Keratinocyte (primary cell): Measurements from ENCODE around the gene EML1. TPM values are rescaled to one million over a fixed set of nuclear protein-coding genes. Genes with fewer than 3 reads are reported as not detected.

Experiments used
- DNase-seq: peaks from one replicate; pipeline ENCODE4 v3.0.0-alpha.2; 2011; ENCODE audit warnings: low read depth, missing footprints, low spot score
- FAIRE-seq: peaks from 2 replicates; lab custom pipeline; 2011; peaks lifted over from hg19 to GRCh38; lab: Jason Lieb, UNC
- H2AFZ ChIP-seq: 2 replicates; pipeline ENCODE4 v1.6.0; 2012; ENCODE audit warnings: low read length, control low read depth, inconsistent platforms; ENCODE audit not compliant: control insufficient read depth
- H3K27ac ChIP-seq: 2 replicates; pipeline ENCODE4 v1.5.1; 2011; ENCODE audit warnings: low read length; ENCODE audit not compliant: control insufficient read depth, insufficient read depth
- H3K27me3 ChIP-seq: 3 replicates; pipeline ENCODE4 v1.6.0; 2011; ENCODE audit warnings: low read length; ENCODE audit not compliant: control insufficient read depth, insufficient read depth; ENCODE audit errors: extremely low read depth
- H3K36me3 ChIP-seq, 2 experiments: 2 replicates in 1 of 2; 3 replicates in 1 of 2; pipeline ENCODE4 v1.5.1; 2011; ENCODE audit warnings: low read length in 2 of 2, mild to moderate bottlenecking in 1 of 2; ENCODE audit not compliant: control insufficient read depth in 2 of 2, insufficient read depth in 2 of 2; ENCODE audit errors: extremely low read depth in 1 of 2
- H3K4me1 ChIP-seq: 3 replicates; pipeline ENCODE4 v1.5.1; 2011; ENCODE audit warnings: low read length; ENCODE audit not compliant: control insufficient read depth, insufficient read depth; ENCODE audit errors: extremely low read depth
- H3K4me2 ChIP-seq: 3 replicates; pipeline ENCODE4 v1.6.0; 2011; ENCODE audit warnings: low read depth, low read length; ENCODE audit not compliant: control insufficient read depth, insufficient read depth; ENCODE audit errors: extremely low read depth
- H3K4me3 ChIP-seq, 3 experiments: fragments of 200-600 bp in 1 of 3; sonication (generic) in 1 of 3; 2 replicates in 2 of 3; 3 replicates in 1 of 3; pipeline ENCODE4 v1.5.1; 2011 to 2016; ENCODE audit warnings: low read length in 3 of 3, mild to moderate bottlenecking in 3 of 3, control low read depth in 2 of 3, inconsistent platforms in 1 of 3, low read depth in 1 of 3, mixed read lengths in 1 of 3, mixed run types in 1 of 3, moderate library complexity in 1 of 3; ENCODE audit not compliant: control insufficient read depth in 2 of 3, insufficient read depth in 2 of 3; ENCODE audit errors: extremely low read depth in 1 of 3
- H3K79me2 ChIP-seq: 2 replicates; pipeline ENCODE4 v1.6.0; 2012; ENCODE audit warnings: low read length; ENCODE audit not compliant: control insufficient read depth, insufficient read depth
- H3K9ac ChIP-seq: 3 replicates; pipeline ENCODE4 v1.6.0; 2011; ENCODE audit warnings: low read length; ENCODE audit not compliant: control insufficient read depth, insufficient read depth; ENCODE audit errors: extremely low read depth
- H3K9me1 ChIP-seq: 3 replicates; pipeline ENCODE4 v1.6.0; 2011; ENCODE audit warnings: low read length; ENCODE audit not compliant: control insufficient read depth, insufficient read depth; ENCODE audit errors: extremely low read depth
- H3K9me3 ChIP-seq: 2 replicates; pipeline ENCODE4 v1.5.1; 2012; ENCODE audit warnings: low read depth, low read length; ENCODE audit not compliant: control insufficient read depth
- H4K20me1 ChIP-seq: 3 replicates; pipeline ENCODE4 v1.6.0; 2011; ENCODE audit warnings: low read length; ENCODE audit not compliant: control insufficient read depth, insufficient read depth; ENCODE audit errors: extremely low read depth
- CTCF ChIP-seq, 3 experiments: IDR thresholded peaks in 1 of 3; conservative IDR thresholded peaks in 1 of 3; optimal IDR thresholded peaks in 1 of 3; 2 replicates in 2 of 3; 3 replicates in 1 of 3; pipeline versions ENCODE3 to v1.5.1; 2011; ENCODE audit warnings: low read length in 3 of 3, mild to moderate bottlenecking in 3 of 3, moderate library complexity in 2 of 3, control low read depth in 1 of 3, inconsistent platforms in 1 of 3; ENCODE audit not compliant: insufficient read depth in 2 of 3; ENCODE audit errors: extremely low read depth in 1 of 3
- EZH2 ChIP-seq: IDR thresholded peaks from one replicate; pipeline ENCODE4 v1.6.1; 2012; ENCODE audit warnings: inconsistent platforms, mild to moderate bottlenecking, low read length, moderate library complexity
- dilution Hi-C: fragments of 300-500 bp; cut with MboI; formaldehyde crosslinking; loops from one replicate; pipeline ENCODE4 v1.7.0; 2020; ENCODE audit warnings: low sequenced_read_pairs; ENCODE audit not compliant: extremely low pct_ligation_motif_present
- polyA plus RNA-seq, 5 experiments: library from polyadenylated mRNA; depleted of rRNA in 3 of 5; stranded (reverse) in 3 of 5; stranded (forward) in 1 of 5; unstranded in 1 of 5; fragments of >200 nt; gene quantifications; 1 replicate in 1 of 5; 2 replicates in 3 of 5; 3 replicates in 1 of 5; pipeline versions ENCODE4 v1.2.1 to v1.2.3, GENCODE V29; 2011 to 2012; ENCODE audit warnings: missing spikeins in 2 of 5, low read depth in 1 of 5, low replicate concordance in 1 of 5

The EML1 gene
- polyA plus RNA-seq, 1 donor (not counting 4 experiments of a cell fraction or from before 2014, with no cell fraction given) = 0.84 TPM

- no peak overlapping the region for H3K4me3 ChIP-seq
- dilution Hi-C loops = no loop called here
- H3K79me2 ChIP-seq = no peaks in the 10 kb centered on the region
- DNase-seq (no peak), FAIRE-seq (no peak)
- H3K4me2 ChIP-seq = no peak overlapping the region
- no peaks in the 10 kb centered on the region for H4K20me1 ChIP-seq
- no peak for TF ChIP-seq CTCF (optimal IDR thresholded peaks at IDR 0.05 in 1 of 3, IDR thresholded peaks at IDR 0.05 in 1 of 3, conservative IDR thresholded peaks at IDR 0.05 in 1 of 3; ENCODE audit: extremely low read depth in 1 of 3, insufficient read depth in 2 of 3, low read length in 3 of 3)
- TF ChIP-seq EZH2 = no peak
- no peak overlapping the region for H3K9ac ChIP-seq
- no peak overlapping the region for H3K27ac ChIP-seq
- peaks cover 42% of the 10 kb centered on the region for H3K4me1 ChIP-seq
- H3K36me3 ChIP-seq = no peaks in the 10 kb centered on the region
- H3K9me1 ChIP-seq = no peaks in the 10 kb centered on the region
- H2AFZ ChIP-seq = no peak overlapping the region
- no peaks in the 10 kb centered on the region for H3K9me3 ChIP-seq
- H3K27me3 ChIP-seq = peaks cover 9% of the 10 kb centered on the region
Observed at GRCh38 chr14:99749763-99750715, 43.2 kb upstream of the EML1 start.

GRCh38 chr14:99750746-99751450 lies 42.3 kb upstream of the EML1 start:
- Histone ChIP-seq H3K9me1 (no peaks in the 10 kb centered on the region), H3K9ac (no peak overlapping the region), H2AFZ (no peak overlapping the region), H3K27ac (no peak overlapping the region), H3K79me2 (no peaks in the 10 kb centered on the region), H3K4me2 (no peak overlapping the region), H3K27me3 (peaks cover 9% of the 10 kb centered on the region), H3K9me3 (no peaks in the 10 kb centered on the region), H3K4me3 (no peak overlapping the region), H3K4me1 (peaks cover 39% of the 10 kb centered on the region), H4K20me1 (no peaks in the 10 kb centered on the region), H3K36me3 (no peaks in the 10 kb centered on the region)
- dilution Hi-C loops = no loop called here
- DNase-seq (no peak), FAIRE-seq (no peak)
- TF ChIP-seq CTCF (optimal IDR thresholded peaks at IDR 0.05 in 1 of 3, IDR thresholded peaks at IDR 0.05 in 1 of 3, conservative IDR thresholded peaks at IDR 0.05 in 1 of 3; ENCODE audit: extremely low read depth in 1 of 3, insufficient read depth in 2 of 3, low read length in 3 of 3) (no peak), EZH2 (no peak)
